ENCODE measurements around the gene SH2D6.

SH2D6 gene

DNA sequence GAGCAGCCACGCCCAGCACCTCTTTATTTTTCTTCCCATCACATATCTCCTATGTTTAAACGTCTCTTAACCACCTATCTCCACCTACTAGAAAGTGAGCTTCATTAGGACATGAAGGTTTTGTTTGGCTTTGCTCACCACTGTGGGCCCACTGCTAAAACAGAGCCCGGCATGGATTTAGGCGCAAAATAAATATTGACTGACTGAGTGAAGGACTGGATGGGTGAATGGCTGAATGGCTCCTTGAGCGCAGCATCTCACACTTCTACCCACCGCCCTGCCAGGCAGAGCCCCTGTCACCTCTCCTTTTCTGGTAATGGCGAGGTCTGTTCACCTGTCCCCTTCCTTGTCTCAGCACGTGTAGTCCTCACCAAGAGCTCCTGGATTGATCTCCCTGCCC lies 18.5 kb upstream of the SH2D6 start:
- Histone ChIP-seq H3F3A (ENCODE audit: insufficient read depth) (no peaks in the 10 kb centered on the region), H3K9ac (ENCODE audit: low read length) (no peak overlapping the region), H3K4me3 (ENCODE audit: insufficient read depth, low read length, poor library complexity, severe bottlenecking) (no peak overlapping the region), H3K27me3 (ENCODE audit: low read length) (no peaks in the 10 kb centered on the region), H2AFZ (ENCODE audit: low read depth, low read length, severe bottlenecking) (no peak overlapping the region), H4K20me1 (ENCODE audit: low read depth, low read length) (no peaks in the 10 kb centered on the region), H3K36me3 (ENCODE audit: low read length) (no peaks in the 10 kb centered on the region), H3K9me2 (replicated peaks; ENCODE audit: insufficient read depth, low read length) (no peaks in the 10 kb centered on the region), H3K4me2 (ENCODE audit: low read depth, low read length, poor library complexity, severe bottlenecking) (no peak overlapping the region), H3K9me3 (ENCODE audit: insufficient read depth, low read length) (no peaks in the 10 kb centered on the region), H3K27ac (ENCODE audit: low read depth, low read length) (no peak overlapping the region), H3K79me2 (ENCODE audit: insufficient read depth, low read length) (no peaks in the 10 kb centered on the region)
- no peak for TF ChIP-seq EZH2phosphoT487 (conservative IDR thresholded peaks at IDR 0.05; ENCODE audit: low read length)
- TF ChIP-seq, protein P1, sequence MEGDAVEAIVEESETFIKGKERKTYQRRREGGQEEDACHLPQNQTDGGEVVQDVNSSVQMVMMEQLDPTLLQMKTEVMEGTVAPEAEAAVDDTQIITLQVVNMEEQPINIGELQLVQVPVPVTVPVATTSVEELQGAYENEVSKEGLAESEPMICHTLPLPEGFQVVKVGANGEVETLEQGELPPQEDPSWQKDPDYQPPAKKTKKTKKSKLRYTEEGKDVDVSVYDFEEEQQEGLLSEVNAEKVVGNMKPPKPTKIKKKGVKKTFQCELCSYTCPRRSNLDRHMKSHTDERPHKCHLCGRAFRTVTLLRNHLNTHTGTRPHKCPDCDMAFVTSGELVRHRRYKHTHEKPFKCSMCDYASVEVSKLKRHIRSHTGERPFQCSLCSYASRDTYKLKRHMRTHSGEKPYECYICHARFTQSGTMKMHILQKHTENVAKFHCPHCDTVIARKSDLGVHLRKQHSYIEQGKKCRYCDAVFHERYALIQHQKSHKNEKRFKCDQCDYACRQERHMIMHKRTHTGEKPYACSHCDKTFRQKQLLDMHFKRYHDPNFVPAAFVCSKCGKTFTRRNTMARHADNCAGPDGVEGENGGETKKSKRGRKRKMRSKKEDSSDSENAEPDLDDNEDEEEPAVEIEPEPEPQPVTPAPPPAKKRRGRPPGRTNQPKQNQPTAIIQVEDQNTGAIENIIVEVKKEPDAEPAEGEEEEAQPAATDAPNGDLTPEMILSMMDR (IDR thresholded peaks at IDR 0.05; ENCODE audit: insufficient read depth, low read length, poor library complexity, severe bottlenecking), result no peak

DNA sequence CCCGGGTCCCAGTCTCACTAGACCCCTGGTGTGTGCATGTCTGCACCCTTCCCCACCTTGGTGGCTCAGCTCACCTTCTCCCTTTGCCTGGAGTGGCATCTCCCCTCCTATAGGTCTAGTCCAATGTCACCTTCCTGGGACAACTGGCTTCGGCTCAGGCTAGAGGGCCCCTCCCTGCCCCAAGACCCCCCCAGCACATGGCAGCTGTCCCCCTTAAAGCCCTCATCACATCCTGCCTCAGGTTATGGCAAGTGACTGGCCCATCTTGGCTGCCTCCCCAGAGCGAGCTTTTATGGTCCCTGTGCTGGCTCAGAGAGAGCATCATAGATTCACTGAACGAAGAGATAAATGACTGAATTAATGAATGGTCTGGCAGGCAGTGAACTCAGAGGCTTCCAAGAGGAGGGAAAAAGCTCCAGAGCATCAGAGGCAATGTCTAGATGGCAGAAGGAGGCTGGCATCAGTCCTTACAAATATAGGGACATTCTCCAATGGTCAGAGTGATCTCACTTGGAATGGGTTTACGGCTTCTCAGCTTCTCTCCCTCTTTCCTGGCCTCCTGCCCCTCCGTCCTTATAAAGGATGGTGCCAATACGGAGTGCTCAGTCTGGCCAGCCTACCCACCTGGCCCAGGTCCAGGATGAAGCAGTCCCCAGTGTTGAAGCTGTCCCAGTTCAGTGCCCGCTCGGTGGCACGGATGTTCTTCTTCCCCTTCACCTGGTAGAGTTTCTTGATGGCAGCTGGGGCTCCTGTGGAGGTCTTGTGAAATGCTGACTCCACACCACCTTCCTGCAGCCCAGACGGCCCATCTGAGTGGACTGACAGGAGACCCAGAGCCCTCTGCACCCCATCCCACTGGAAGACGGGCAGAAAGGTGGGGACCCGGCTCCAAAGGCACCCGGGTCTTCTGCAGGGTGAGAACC lies 17.7 kb upstream of the SH2D6 start:
- Histone ChIP-seq H4K20me1 (ENCODE audit: low read depth, low read length) (no peaks in the 10 kb centered on the region), H3K4me2 (ENCODE audit: low read depth, low read length, poor library complexity, severe bottlenecking) (no peak overlapping the region), H3K36me3 (ENCODE audit: low read length) (no peaks in the 10 kb centered on the region), H3K9me2 (replicated peaks; ENCODE audit: insufficient read depth, low read length) (no peaks in the 10 kb centered on the region), H3F3A (ENCODE audit: insufficient read depth) (no peaks in the 10 kb centered on the region), H3K79me2 (ENCODE audit: insufficient read depth, low read length) (no peaks in the 10 kb centered on the region), H3K9me3 (ENCODE audit: insufficient read depth, low read length) (no peaks in the 10 kb centered on the region), H3K27ac (ENCODE audit: low read depth, low read length) (no peak overlapping the region), H3K27me3 (ENCODE audit: low read length) (no peaks in the 10 kb centered on the region), H2AFZ (ENCODE audit: low read depth, low read length, severe bottlenecking) (no peak overlapping the region), H3K4me3 (ENCODE audit: insufficient read depth, low read length, poor library complexity, severe bottlenecking) (no peak overlapping the region), H3K9ac (ENCODE audit: low read length) (no peak overlapping the region)
- TF ChIP-seq, protein P1 (IDR thresholded peaks at IDR 0.05; ENCODE audit: insufficient read depth, low read length, poor library complexity, severe bottlenecking), result no peak
- no peak for TF ChIP-seq EZH2phosphoT487 (conservative IDR thresholded peaks at IDR 0.05; ENCODE audit: low read length)

DNA sequence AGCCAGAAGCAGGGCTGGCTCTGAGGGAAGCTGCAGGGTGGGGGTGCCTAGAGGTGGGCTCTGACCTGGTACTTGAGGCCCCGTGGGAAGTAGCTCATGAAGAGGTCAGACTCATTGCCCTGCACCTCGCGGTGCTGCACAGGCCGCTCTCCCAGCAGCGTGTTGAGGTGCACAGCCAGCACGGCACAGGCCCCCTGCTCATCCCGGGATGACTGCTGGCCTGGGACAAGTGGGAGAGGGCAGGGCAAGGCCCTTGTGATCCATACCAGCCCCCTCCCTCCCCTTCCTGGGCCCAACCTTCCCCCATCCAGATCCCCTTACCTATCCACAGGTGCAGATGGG lies 17.1 kb upstream of the SH2D6 start:
- Histone ChIP-seq H3K27me3 (ENCODE audit: low read length) (no peaks in the 10 kb centered on the region), H3K9me2 (replicated peaks; ENCODE audit: insufficient read depth, low read length) (no peaks in the 10 kb centered on the region), H2AFZ (ENCODE audit: low read depth, low read length, severe bottlenecking) (no peak overlapping the region), H3K36me3 (ENCODE audit: low read length) (no peaks in the 10 kb centered on the region), H3K4me2 (ENCODE audit: low read depth, low read length, poor library complexity, severe bottlenecking) (no peak overlapping the region), H3K9ac (ENCODE audit: low read length) (no peak overlapping the region), H3K9me3 (ENCODE audit: insufficient read depth, low read length) (no peaks in the 10 kb centered on the region), H3K4me3 (ENCODE audit: insufficient read depth, low read length, poor library complexity, severe bottlenecking) (no peak overlapping the region), H3K27ac (ENCODE audit: low read depth, low read length) (no peak overlapping the region), H3F3A (ENCODE audit: insufficient read depth) (no peaks in the 10 kb centered on the region), H3K79me2 (ENCODE audit: insufficient read depth, low read length) (no peaks in the 10 kb centered on the region), H4K20me1 (ENCODE audit: low read depth, low read length) (no peaks in the 10 kb centered on the region)
- TF ChIP-seq, protein P1 (IDR thresholded peaks at IDR 0.05; ENCODE audit: insufficient read depth, low read length, poor library complexity, severe bottlenecking), result no peak
- TF ChIP-seq EZH2phosphoT487 (conservative IDR thresholded peaks at IDR 0.05; ENCODE audit: low read length), result no peak

All from SU-DHL-6 (cell line).